Right forelimb (tissue), 1 donor: ENCODE measurements around the gene PRDM12.

Source experiments
- DNase-seq: peaks from one replicate; pipeline ENCODE4 v3.0.0-alpha.2; 2018

PRDM12 gene

GRCh38 chr9:130636648-130637020 is 27.8 kb upstream of the PRDM12 start:
- DNase-seq = no peak

DNA sequence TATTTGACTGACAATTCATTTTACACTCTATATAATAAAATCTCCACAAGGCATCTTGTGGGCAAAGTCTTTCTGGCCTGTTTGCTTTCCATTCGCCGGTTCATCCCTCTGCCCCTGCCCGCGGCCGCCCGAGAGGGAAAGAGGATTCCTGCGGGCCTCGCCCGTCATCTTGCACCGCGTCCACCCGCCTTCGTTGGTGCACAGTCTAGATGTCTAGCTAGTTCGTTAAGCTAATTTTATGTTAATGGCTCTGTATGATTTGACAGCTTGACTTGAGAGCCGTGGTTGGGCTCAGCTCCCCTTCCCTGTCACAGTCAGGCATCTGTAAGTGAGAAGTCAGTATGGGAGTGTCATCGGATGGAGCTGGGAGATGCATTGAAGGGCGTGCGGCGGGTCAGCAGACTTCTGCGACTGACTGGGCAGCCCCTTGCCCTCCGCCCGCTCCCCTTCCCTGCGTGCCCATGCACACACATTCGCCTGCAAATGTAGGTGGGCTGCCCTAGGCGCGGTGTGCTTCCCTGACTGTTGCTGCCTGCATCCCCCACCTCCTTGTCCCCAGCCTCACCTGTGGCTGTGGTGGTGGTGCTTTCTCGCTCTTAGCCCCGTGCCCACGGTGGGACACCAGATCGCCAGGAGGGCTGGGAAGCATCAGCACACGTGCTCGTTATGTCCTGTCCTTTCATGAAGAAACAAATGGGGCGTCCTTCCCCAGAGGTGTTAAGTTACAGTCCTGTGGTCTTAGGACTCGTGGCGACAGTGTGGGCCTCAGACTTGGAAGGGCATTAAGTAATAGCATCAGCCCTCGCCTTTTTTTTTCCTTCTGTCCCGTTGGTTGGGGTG is 25.9 kb upstream of the PRDM12 start:
- DNase-seq = no peak

- DNase-seq = no peak
Observed at GRCh38 chr9:130639124-130639765, 25.1 kb upstream of the PRDM12 start.

DNA sequence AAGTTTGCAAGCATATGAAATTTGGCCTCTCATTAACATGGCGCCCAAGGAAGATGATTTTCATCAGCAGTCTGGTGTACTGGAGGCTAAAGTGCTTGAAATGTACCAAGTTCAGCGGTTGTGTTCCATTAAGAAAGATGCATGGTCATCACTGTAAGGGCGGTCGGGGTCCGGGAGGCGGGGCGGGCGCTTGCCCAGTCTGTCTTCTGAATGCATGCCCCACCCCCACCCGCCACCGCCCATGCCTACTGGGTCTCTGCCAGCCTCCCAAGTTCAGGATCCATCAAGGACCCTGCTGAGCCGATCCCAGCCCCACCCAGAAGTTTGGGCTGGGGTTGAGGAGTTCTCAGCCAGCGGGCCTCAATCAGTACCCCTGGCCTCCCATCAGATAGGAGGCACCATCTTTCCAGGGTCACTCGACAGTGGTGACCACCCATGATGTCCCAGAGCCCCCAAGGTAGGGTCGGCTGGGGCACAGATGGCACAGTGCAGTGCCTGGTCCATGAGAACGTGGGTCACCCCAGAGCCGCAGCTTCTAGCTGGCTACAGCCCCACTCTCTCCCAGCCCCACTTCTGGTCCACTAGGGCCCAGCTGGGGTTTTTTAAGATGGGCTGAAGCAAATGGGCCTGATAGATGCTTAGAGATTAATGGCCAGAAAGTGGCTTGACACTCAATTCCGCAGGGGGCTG is 24.4 kb upstream of the PRDM12 start:
- no peak for DNase-seq

DNA sequence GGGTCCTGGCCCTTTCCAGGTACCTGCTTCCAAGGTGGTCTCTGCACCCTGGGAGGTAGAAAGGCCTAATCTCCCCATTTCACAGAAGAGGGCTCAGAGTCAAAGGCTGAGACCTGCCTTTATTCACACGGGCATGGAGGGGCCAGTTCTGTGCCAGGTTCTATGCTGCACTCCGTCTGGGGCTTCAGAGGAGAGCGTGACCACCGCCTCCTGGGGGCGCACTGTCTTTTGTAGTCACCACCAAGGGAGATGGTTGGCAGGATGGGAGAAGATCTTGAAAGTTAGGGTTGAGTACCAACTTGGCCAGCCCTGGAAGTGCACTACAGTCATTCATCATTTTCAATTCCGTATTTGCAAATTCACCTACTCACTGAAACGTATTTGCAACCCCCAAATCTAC is 23.7 kb upstream of the PRDM12 start:
- no peak for DNase-seq

GRCh38 chr9:130642926-130643325 is 21.5 kb upstream of the PRDM12 start:
- DNase-seq = no peak

DNA sequence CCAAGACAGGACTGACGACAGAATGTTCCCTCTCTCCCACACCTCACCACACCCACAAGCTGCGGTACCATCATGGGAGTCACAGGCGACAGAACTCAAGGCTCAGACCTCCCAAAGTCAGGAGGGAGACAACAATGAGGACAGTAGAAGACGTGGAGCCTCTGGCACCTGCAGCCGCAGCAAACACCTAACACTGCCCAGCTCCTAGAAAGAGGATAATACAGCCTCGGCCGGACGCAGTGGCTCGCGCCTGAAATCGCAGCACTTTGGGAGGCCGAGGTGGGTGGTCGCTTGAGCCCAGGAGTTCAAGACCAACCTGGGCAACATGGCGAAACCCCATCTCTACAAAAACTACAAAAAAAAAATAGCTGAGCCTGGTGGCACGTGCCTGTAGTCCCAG is 13.2 kb upstream of the PRDM12 start:
- no peak for DNase-seq

DNA sequence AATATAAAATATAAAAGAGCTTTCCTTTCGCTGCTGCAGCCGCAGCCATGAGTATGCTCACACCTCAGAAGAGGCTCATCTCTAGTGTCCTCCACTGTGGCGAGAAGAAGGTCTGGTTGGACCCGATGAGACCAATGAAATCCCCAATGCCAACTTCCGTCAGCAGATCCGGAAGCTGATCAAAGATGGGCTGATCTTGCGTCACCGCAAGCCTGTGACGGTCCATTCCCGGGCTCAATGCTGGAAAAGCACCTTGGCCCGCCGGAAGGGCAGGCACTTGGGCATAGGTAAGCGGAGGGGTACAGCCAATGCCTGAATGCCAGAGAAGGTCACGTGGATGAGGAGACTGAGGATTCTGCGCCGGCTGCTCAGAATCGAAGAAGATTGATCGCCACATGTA is 12.6 kb upstream of the PRDM12 start:
- DNase-seq = no peak

- peak; percentile 6 for DNase-seq
Observed at GRCh38 chr9:130654879-130655278, 9.5 kb upstream of the PRDM12 start.

DNA sequence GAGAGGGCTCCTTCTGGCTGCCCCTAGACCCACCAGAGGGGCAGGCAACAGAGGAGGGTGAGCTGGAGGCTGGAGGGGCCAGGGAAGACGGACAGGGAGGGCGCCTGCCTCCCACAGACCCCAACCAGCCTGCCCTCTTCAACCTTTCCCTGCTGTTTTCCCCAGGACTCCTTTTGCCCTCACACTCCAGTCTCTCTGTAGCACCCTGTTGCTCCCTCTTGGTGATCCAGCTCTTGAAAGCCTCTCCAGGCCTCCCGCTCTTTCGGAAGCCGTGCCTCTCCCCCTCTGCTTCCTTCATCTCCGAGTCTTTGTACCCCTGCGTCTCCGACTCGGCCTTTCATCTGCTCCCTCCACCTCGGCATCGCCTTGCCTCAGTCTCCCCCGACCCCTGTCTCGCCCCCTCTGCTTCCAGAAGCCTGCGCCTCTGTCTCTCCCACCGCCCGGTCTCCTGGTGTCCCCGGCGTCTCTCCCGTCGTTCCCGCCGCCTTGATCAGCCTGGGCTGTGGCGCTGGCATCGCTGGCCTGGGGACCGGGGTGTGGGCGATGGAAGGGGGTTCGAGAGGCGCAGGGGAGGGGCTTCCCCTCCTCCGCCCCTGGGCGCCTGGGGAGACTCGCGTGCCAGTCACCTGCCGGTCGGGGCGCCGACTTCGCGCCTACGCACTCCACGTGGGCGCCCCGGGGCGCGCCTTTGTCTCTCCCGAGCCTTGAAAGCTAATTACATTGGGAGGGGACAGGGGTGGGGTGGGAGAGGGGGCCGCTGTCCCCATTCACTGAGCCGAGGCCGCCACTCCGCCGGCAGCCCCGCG is 5.3 kb upstream of the PRDM12 start:
- no peak for DNase-seq

DNA sequence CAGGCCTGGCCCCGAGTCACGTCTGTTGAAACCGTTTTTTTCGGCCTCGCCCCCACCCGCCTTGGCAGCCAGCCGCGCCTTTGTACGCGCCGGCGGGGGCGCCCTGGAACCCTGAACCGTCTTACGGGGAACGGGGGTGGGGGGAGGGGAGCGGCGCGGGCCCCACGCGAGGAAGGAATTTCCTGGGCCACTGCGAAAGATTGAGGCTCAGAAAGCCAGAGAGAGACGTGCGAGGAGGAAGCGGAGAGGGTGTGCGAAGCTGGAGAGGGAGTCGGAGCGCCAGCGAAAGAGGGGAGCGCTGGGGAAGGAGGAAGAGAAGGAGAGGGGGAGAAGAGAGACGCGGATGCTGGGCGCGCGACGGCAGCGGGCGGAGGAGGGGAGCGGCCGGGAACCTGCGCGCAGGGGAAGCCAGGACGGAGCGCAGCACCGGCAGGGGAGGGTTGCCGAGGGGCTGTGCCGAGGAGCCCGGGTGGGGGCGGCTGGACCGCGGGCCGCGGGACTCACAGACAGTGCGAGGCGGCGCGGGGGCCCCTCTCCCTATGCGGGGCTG is 4.6 kb upstream of the PRDM12 start:
- no peak for DNase-seq

DNA sequence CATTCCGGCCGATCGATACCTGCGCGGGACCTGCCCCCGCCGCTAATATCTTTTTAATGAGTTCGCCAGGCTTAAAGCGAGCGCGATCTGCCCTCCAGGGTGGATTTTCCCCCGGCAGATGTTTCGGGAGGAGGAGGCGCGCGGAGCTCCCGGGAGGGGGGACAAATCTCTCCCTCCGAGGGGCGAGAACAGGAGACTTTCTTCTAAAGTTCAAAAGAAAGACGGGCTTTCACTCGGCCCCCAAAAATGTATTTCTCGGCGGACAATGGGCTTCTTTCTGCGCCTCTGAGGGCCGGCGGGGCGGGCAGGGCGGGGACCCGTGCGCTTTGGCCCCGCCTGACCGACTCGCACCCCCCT is 4.1 kb upstream of the PRDM12 start:
- DNase-seq = no peak

GRCh38 chr9:130660683-130661450 is 3.5 kb upstream of the PRDM12 start:
- DNase-seq = no peak

- no peak for DNase-seq
Observed at GRCh38 chr9:130661451-130662098, 2.8 kb upstream of the PRDM12 start.

- DNase-seq = no peak
Observed at GRCh38 chr9:130662099-130662969, 2.1 kb upstream of the PRDM12 start.

- no peak for DNase-seq
Observed at GRCh38 chr9:130662970-130663257, 1.5 kb upstream of the PRDM12 start.

DNA sequence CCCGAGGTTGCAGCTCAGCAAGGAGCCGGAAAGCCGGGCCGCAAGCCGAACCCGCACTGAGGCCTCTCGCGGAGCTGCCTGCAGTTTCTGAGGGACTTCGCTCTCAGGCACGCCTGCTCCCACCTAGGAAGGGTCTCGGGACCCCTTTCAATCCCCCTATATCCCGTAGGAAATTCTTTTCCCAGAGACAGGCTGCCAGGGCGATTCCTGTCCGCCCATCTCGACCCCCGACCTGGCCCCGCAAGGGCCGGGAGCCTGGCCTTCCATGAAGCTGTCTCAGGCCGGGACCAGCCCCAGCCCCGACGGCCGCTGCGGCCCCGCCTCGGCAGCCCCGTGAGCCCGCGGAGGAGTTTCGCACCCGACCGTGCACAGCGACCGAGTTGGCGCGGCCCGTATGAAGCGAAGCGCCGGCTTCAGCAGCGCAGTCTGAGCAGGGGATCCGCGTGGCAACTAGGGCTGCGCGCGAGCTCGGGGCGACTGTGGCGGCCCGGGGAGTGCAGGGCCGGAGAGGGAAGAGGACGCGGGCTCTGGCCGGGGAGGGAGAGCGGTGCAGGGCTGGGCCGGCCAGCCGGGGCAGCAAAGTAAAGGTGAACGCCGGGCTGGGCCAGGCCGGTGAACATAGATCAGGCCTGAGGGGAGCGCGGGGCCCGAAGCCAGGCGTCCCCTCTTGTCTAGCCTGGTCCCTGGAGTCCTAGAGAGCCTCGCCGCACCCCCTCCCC is 977 bp upstream of the PRDM12 start:
- DNase-seq = no peak

DNA sequence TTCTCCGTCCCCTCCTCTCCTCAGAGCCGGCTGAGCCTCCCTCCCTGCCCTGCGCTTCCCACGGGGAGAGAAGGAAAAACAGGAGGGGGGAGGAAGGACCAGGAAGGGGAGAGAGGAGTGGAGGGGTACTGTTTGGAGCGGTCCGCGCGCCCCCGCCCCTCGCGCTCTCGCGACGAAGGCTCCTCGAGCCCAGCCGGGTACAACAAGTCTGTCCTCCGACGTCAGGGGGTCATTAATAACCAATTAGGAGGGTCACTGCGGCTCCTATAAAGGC is 480 bp upstream of the PRDM12 start:
- DNase-seq = no peak

GRCh38 chr9:130665029-130665430 is 636 bp downstream of the PRDM12 start:
- DNase-seq = no peak
